ENCODE measurements around the gene SCUBE1. TPM values are rescaled to one million over a fixed set of nuclear protein-coding genes. Genes with fewer than 3 reads are reported as not detected.
A peak's percentile ranks its signal among the peaks of the same experiment; 100 is the strongest.

The SCUBE1 gene
- total RNA-seq, 4 donors from 2014 or later, result 37.3 to 107 (median 75.9) TPM

- peaks cover 26% of the 10 kb centered on the region for H3K27me3 ChIP-seq
- H3K4me1 ChIP-seq, result peaks cover 0 to 17% (median 5%) of the 10 kb centered on the region in 3 donors
- no peaks in the 10 kb centered on the region for H3K36me3 ChIP-seq
- TF ChIP-seq, protein P1, sequence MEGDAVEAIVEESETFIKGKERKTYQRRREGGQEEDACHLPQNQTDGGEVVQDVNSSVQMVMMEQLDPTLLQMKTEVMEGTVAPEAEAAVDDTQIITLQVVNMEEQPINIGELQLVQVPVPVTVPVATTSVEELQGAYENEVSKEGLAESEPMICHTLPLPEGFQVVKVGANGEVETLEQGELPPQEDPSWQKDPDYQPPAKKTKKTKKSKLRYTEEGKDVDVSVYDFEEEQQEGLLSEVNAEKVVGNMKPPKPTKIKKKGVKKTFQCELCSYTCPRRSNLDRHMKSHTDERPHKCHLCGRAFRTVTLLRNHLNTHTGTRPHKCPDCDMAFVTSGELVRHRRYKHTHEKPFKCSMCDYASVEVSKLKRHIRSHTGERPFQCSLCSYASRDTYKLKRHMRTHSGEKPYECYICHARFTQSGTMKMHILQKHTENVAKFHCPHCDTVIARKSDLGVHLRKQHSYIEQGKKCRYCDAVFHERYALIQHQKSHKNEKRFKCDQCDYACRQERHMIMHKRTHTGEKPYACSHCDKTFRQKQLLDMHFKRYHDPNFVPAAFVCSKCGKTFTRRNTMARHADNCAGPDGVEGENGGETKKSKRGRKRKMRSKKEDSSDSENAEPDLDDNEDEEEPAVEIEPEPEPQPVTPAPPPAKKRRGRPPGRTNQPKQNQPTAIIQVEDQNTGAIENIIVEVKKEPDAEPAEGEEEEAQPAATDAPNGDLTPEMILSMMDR (IDR thresholded peaks at IDR 0.05), result no peak
- TF ChIP-seq POLR2AphosphoS5 (IDR thresholded peaks at IDR 0.05) (no peak), POLR2A (IDR thresholded peaks at IDR 0.05) (no peak), EP300 (IDR thresholded peaks at IDR 0.05) (no peak)
- no peak for ATAC-seq
- H3K4me3 ChIP-seq, result no peak overlapping the region
- no peak overlapping the region for H3K27ac ChIP-seq
- 94% methylated on average over 3 of the region's 3 CpGs for WGBS, 2 donors (ENCODE audit: low coverage in 1 of 2)
- no peaks in the 10 kb centered on the region for H3K9me3 ChIP-seq
Observed at GRCh38 chr22:43390166-43390565, 47.0 kb upstream of the SCUBE1 start.

DNA sequence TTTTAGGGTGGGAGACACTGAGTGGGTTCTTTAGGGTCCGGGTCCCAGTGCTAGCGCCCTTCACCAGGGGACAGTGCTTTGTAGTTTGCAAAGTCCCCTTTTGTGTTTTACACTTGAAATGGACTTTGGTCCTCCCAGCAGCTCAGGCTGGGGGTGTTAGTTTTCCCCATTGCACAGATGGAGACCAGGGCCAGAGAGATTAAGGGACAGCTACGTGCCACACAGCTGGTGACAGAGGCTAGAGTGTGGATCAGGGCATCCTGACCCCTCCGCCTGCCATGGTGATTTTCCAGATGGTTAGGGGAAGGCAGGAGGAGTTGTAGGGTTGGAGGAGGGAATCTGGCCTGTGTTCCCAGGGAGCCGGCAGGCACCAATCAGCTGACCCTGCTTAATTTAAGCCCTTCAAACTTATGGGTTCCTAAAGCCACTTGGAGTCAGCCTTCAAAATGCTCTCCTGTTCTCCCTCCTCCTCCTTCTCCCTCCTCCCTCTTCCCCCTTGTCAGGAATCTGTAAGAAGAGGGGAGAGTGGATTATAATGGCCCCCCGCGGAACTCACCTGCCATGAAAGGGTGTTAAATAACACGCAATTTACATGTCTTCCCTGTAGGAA, 46.2 kb upstream of the SCUBE1 start:
- no peak for ATAC-seq
- no peak for TF ChIP-seq EP300 (IDR thresholded peaks at IDR 0.05)
- no peak for TF ChIP-seq POLR2AphosphoS5 (IDR thresholded peaks at IDR 0.05)
- TF ChIP-seq, protein P1 (IDR thresholded peaks at IDR 0.05), result no peak
- no peak for TF ChIP-seq POLR2A (IDR thresholded peaks at IDR 0.05)
- H3K27me3 ChIP-seq, result peaks cover 33% of the 10 kb centered on the region
- H3K9me3 ChIP-seq, result no peaks in the 10 kb centered on the region
- H3K27ac ChIP-seq, result no peak overlapping the region
- H3K36me3 ChIP-seq, result no peaks in the 10 kb centered on the region
- peaks cover 0 to 17% (median 5%) of the 10 kb centered on the region in 3 donors for H3K4me1 ChIP-seq
- no peak overlapping the region for H3K4me3 ChIP-seq
- WGBS, 2 donors (ENCODE audit: low coverage in 1 of 2), result 74 to 84% methylated on average over 3 to 4 of the region's 8 CpGs

DNA sequence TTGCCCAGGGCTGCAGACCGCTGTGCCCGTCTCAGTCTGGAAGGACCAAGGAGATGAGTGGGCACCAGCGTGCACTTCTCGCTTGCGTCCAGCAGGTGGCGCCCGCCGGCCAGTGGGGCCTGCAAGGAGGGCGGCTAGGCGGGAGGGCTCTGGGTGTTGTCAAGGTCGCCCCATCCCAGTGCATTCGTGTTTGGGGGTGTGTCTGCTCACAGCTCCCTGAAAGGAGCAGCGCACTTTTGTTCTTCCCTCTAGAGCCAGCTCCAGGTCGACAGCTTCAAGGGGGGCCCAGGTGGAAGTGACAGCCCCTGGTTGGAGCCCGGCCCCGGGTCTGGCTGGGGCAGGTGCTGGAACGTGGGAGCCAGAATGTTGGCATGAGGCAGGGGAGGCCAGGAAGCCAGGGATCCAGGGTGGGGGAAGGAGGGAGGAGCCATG, 45.3 kb upstream of the SCUBE1 start:
- ATAC-seq, result peak; percentile 51
- TF ChIP-seq, protein P1 (IDR thresholded peaks at IDR 0.05), result peak in 3 of 4 experiments; percentile 87 to 98 (median 90)
- TF ChIP-seq POLR2AphosphoS5 (IDR thresholded peaks at IDR 0.05), result no peak
- no CpG with 5 or more reads among the region's 17 CpGs for WGBS, 2 donors (ENCODE audit: low coverage in 1 of 2)
- Histone ChIP-seq H3K4me3 (no peak overlapping the region), H3K27me3 (peaks cover 33% of the 10 kb centered on the region), H3K36me3 (no peaks in the 10 kb centered on the region), H3K27ac (no peak overlapping the region), H3K9me3 (no peaks in the 10 kb centered on the region), H3K4me1 (peaks cover 0 to 17% (median 5%) of the 10 kb centered on the region in 3 donors)

DNA sequence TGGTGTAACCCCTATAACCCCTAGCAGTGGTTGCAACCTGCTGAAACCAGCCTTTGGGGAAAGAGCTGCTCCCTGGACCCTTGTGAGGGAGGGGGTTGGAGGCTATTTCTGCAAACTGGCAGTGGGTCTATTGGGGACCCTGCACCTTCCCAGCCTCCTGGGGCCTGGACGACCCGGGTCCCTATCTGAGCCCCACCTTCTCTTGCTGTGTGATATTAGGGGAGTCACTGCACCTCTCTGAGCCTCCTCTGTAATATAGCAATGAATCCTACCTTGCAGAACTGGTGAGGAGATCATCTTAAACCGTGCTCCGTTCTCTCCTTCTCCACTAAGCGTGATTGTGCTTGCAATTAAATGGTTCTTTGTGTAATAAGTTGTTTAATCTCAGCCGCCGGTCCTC, 44.6 kb upstream of the SCUBE1 start:
- H3K36me3 ChIP-seq, result no peaks in the 10 kb centered on the region
- WGBS, 2 donors (ENCODE audit: low coverage in 1 of 2), result 30 to 69% methylated on average over 2 to 4 of the region's 7 CpGs
- H3K27me3 ChIP-seq, result peaks cover 33% of the 10 kb centered on the region
- TF ChIP-seq, protein P1 (IDR thresholded peaks at IDR 0.05), result no peak
- TF ChIP-seq POLR2AphosphoS5 (IDR thresholded peaks at IDR 0.05), result no peak
- TF ChIP-seq POLR2A (IDR thresholded peaks at IDR 0.05), result no peak
- TF ChIP-seq EP300 (IDR thresholded peaks at IDR 0.05), result no peak
- no peak for ATAC-seq
- no peak overlapping the region for H3K27ac ChIP-seq
- no peaks in the 10 kb centered on the region for H3K9me3 ChIP-seq
- no peak overlapping the region for H3K4me3 ChIP-seq
- peaks cover 0 to 17% (median 5%) of the 10 kb centered on the region in 3 donors for H3K4me1 ChIP-seq

Measured in gastroesophageal sphincter (tissue), 4 donors.